GM21786 (cell line): ENCODE results near the gene UMAD1.
A peak's percentile ranks its signal among the peaks of the same experiment; 100 is the strongest.

Experiments used
- ATAC-seq: cut with Tn5 transposase; IDR thresholded peaks from one replicate; pipeline ENCODE4 v1.9.1; 2021; ENCODE audit not compliant: unreplicated experiment

UMAD1 gene

DNA sequence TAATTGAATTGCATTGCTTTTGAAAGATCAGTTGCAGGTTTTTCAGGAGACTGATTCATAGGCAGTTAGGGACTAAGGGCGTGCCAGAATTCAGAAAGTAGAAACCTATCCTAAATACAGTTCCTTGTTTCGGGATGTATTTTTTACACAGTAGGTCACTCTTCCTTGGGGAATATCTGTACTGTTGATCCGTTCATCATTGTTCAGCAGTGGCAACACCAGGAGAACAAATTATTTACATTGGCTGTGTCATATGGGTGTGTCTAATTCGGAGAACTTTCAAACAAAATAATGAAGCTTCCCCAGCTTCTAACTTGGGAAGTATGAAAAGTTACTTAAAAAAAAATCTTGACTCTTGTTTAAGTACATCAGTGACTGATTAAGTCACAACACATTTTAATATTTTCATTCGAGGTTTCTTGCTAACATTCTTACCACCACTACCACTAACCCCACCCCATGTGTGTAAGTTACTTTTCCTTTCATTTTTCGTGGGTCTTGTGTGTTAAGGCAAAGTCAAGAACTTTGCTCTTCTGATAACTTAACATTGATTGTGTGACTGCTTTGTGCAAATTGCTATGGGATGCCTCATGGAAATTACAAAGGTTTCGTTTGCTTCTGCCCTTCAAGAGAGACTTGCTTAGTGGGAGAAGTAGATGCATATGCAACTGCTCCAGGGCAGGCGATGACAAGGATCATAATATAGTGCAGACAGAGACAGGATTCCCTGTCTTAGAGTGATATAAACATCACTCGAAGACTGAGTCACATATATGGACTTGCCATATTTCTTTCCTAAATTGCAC is 121.6 kb downstream of the UMAD1 start:
- peak; percentile 59 for ATAC-seq

DNA sequence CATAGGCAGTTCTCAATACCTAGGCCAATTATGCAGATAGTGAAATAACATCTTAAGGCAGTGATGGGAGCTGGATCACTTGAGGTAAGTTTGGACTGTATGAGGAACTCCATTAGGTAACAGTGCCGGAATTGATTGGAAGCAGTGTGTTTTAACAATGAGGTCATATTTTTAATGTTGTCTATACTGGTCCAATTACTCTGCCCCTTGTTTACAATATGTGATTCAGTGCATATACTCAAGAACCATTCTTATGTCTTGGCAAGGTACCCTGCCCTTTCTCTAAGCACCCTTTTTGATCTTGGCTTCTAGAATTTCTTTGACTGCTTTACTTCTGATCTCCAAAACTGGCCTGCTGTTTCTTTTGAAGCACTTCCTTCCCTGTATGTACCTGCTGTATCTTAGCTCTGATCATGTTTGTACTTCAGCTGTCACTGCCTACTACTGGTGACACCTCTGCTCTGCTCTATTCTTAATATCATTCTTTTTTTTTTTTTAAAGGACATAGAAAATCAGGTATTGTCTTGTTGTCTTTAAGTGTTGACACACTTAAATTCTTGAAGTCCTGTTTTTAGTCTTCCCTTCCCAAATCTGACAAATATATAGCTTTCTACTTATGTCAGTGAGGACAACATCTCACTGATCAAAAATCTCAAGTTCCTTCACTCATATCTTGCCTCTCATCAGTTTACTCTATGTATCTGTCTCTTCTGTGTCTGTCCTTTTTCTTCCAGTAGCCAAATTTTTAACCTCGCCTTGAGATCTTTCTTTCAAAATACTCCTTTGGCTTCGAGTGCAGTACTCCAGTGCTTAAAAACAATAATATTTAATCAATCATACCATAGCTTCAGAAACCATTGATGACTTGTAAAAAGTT is 124.2 kb downstream of the UMAD1 start:
- ATAC-seq = no peak

DNA sequence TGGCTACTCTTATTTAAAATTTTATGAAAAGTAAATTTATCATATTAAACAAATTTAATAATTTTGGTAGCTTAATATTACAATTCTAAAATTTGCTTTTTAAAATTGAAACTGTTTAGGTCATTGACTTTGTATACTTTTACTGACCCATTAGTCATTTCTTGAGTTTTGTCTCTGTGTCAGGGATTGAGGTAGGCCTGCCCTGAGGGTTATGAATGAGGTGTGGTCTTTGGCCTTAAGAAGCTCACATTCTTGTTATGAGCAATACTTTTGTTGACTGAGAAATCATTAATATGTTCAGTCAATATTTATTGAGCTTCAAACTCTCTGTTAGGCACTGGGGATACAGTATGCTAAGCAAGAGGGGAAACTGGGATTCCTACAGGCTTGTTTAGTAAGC is 124.9 kb downstream of the UMAD1 start:
- peak; percentile 70 for ATAC-seq

DNA sequence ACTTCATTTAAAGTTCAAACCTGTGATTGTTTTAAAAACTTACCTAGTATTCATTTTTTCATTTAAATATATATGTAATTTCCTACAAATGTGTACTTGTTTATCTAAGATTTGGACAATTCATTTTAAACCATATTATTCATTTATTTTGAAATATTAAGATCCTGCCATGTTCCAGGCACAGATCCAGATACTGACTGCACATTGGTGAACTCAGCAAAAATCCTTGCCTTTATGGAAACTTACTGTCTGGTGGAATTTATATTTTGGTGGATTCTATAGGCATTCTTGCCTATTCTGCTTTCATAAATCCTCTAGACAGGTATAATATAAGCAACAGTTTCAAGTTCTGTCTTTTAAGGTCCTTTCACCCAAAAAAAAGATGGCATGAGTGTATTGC is 126.1 kb downstream of the UMAD1 start:
- ATAC-seq = no peak

DNA sequence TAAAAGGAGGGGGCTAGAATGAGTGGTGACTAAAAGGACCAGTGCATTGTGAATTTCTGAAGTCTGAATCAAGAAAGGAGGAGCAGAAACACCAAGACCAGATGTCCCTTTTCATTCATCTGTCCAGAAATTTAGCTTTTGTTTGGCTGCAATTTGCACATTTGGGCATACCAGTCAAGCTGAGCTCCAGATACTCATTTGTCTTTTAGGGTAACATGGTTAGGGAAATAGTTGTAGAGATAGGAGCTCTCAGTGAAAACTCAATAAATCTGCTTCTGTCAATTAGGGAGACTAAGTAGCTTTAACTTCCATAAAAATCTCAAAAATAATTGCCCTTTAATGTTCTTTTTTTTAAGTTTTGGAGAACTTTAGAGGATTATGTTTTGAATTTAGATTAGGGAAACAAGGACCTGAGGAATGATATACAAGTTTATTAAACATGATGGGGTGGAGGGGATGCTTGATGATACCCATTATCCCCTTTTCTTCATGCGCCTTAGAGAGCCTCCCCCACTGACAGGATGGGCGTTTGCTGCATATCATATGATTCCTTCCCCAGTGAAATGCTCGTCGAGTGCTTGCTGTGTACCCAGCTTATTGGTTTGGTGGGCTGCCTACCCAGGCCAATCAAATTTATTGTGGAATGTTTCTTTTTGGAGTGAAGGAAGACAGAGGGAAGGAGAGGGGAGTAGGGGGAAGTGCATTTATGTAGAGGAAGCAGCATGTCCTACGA is 128.6 kb downstream of the UMAD1 start:
- ATAC-seq = no peak

DNA sequence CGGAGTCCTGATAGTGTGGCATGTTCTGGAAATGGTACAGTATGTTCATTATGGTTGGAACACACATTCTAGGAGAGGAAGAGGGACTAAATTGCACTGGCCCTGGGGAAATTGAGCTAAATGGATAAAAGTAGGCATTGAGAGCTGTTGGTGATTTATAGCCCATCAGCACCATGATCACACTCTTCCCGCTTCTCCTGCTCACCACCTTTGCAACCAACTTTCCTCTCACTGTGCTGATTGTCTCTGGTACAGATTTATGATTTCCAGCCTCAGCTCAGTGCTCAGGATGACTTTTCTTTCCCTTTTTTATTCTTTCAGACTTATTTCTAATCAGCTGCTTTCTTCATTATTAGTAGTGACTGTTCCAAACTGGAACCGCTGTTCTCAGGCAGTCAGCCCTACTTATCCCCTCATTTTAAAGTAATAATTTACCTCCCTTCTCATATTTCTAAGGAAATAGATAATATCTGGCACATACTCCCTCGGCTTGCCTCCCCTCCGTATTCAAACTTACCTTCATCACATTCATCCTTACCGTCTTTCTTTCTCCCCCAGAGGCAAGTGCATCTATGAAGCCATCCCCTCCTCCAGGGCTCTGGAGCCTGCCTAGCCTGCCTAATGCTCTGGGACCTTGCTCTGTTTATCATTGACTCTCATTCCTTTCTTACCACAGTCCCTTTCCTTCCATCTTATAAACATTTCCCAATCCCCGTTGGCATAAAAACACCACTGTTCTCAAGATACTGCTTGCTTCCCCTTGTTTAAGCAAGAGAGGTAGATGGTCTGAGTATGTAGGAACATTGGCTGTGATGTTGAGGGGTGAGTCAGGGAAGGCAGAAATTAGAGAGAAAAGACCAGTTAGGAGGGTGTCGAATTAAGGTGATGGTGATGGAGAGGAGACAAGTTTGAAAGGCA is 129.4 kb downstream of the UMAD1 start:
- ATAC-seq = no peak

DNA sequence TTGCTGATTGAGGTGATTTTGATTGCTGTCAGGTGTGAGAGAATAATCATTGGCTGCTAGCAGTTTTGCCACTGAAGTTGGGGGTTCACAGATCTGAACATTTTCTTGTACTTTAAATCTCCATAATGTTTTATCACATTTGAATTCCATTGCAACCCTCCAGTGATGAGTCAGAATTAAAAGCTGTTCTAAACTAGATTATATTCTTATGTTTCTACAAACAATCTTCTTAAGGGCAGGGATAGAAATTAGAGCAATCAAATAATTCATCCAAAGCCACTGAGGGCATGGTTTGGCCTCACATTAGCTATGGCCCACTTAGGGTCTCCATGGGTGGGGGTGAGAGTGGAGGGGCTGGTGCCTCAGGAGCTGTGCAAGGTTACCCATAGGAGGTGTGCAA is 130.9 kb downstream of the UMAD1 start:
- no peak for ATAC-seq

DNA sequence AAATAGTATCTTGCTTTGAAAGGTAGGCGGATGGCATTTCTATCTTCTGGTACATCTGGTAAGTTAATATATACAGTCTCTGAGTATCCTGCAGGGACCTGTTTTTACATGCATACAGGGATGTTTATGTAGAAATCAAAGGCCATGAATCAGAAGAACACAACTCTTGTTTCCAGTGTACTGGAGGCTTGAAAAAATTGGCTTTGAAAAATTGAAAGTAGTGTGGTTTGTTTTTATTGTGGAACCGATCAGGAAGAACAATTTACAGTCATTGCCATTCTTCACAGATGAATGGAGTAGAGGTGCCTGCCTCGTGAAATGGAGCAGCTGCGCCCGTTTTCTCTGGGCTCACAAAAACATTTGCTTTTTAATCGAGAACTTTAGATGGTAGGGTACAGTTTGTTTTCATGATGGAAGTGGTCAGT is 131.9 kb downstream of the UMAD1 start:
- ATAC-seq = peak; percentile 42

DNA sequence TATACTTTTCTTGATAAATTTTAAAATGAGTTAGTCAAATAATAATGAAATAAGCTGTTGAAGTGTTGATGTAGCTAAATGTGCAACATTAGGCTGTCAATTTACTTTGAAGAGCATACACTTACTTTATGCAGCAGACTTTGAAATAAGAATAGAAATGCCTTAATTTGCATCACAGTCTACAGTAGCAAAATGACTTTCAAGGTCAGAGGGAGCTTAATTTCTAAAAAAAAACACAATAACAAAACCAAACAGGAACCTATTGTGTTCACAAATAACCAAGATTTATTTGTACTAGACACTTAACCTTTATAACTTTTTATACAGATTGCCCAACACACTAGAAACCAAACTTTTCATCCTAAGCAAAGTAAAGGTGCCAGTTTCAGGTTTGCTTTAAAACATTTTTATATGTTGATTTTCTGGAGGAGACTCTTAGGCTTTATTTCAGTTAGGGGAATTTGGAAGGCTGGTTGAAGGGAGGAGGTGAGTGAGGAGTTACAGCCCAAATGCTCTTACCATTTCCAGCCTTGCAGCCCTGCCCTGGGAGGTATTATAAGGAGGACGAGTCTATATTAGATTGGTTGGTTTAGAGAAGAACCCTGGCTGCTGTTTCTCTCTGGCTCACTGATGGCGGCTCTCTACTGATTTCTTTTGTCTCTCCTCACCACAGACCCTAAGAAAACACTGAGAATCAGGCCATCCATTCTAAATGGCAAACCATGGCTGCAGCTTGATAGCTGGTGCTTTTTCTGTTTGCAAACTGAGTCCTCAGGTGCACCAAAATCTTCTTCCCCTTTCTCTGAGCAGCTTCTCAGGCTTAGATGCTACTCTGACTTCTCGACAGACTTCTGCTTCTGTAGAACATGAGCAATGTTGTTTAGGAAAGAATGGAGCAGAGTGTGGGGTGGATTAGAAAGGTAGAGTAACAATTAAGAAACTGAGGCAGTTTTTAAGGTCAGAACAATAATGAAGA is 133.1 kb downstream of the UMAD1 start:
- peak; percentile 54 for ATAC-seq

DNA sequence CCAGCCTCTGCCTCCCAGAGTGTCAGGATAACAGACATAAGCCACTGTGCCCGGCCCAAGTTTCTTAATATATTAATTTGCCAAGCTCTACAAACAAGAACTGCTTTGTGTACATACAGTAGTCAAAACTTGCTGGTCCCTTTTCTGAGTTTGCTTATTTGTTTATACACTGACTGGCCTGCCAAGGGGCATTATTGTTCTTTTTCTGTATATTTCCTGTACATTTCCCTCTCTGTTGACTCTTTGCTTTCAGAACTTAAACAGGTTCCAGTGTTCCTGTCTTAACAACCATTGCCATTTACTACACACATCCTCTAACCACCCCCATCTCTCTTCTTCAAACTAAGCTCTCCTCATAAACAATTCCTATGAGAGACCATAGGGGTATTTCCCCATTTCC is 139.3 kb downstream of the UMAD1 start:
- no peak for ATAC-seq

DNA sequence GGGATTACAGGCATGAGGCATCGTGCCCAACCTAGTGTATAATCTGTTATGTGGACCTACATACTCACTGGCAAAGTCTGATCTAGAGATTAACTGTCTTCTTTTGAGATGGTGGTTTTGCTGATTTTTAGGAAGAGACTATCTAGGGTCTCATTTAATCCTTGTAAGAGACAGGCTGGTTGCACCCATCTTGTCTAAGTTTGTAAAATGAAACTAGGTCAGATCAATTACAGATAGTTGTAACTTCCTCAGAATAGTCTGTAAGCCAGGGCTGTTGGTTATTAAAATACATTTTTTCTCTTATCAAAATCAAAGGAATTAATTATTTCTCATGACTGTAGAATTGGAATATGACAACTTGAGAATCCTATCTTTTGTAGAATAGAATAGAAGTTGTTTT is 142.4 kb downstream of the UMAD1 start:
- no peak for ATAC-seq

DNA sequence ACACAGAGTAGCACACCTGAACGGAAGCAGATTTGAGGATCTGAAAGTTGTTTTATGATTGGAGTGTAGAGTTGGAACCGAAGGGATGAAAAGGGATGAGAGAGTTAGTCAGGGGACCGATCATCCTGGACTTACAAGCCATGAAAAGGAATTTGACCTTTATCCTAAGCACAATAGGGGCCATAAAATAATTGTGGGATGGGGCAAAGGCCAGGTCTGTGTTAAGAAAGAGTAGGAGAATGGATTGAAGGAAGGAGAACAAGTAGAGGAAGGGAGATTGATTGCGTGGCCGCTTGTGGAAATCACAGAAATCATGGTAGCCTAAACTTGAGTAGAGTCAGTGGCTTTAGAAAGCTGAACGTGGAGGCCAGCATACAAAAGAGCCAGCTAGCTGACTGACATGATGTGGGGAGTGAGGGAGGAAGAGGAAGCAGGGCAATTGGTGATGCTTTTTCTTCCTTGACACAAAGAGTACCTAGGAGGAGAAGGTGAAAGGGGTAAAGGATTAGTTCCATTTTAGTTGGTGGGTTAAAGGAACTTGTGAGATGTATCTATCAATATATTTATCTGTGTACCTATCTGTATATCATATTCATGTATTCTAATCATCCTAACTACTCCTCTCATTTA is 144.9 kb downstream of the UMAD1 start:
- ATAC-seq = no peak

DNA sequence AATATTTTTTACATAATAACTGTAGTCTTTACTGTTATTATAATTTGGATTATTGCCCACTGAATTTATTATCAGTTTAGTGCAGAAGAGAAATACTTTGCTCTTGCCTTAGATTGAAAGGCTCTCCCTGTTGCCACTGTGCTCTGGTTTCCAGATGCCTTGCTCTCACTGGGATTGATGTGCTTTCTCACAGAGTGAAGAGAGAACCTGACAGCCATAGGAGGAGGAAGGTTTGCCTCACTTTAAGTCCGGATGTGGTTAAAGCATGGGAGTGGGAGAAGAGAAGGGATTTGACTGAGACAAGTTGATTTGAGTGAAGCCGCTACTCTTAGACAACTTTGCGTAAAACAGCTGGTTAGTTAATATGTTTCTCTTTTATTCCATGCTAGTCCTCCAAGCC is 146.0 kb downstream of the UMAD1 start:
- no peak for ATAC-seq

DNA sequence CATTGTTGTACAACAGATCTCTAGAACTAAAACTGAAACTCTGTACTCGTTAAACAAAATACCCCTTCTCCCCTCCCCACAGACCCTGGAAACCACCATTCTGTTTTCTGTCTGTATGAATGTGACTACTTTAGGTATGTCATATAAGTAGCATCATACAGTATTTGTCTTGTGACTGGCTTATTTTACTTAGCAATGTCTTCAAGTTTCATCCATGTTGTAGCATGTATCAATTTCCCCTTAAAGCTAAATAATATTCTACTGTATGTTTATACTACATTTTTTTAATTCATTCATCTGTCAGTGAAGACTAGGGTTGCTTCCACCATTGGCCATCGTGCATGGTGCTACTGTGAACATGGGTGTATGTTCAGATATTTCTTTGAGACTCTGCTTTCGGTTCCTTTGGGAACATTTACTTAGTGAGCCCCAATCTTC is 149.0 kb downstream of the UMAD1 start:
- peak; percentile 89 for ATAC-seq

DNA sequence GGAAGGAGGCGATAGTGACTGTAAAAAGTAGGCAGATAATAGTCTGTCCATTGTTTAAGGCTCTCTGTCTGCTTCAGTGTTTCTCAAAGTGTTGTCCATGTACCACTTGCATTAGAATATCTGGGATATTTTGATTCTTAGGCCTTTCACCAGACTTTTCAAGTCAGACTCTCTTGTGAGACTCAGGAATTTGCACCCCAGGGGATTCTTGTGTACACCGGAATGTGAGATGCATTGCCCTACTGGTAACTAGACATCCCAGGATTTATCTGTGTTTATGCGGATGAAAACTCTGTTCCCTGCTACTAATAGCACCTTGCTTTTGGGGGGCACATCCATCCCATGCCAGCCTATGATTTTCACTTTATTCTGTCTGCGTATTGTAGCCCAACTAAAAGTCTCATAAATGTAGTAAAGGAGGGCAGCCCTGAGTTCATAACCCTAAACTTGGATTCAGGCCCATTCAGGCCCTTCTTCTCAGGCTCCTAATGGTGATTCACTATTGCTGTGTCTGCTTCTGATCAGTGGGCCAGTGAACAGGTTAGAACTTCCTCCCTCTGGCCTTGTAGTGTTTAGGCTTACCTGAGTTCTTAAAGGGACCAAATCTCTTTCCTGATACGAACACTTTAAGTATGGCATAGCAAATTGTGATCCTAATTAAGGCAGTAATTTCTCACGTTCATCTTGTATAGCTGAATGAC is 149.6 kb downstream of the UMAD1 start:
- ATAC-seq = no peak

DNA sequence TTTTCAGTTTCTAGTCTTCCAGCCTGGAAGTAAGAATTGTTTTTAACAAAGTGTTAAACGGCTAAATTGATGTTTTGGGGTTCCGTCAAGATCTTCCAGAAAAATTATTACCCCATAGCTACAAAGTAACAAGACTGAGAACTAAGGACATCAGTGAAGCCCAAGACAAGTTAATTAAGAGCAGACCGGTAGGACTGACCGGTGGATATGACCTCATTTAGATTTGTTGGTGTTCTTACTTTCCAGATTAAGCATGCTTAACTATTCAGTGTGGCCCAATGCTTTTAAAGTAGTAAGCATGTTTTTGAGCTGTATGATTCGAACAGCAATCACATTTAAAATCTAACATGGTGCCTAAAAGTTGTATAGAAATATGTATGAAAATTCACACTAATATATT is 151.0 kb downstream of the UMAD1 start:
- no peak for ATAC-seq

DNA sequence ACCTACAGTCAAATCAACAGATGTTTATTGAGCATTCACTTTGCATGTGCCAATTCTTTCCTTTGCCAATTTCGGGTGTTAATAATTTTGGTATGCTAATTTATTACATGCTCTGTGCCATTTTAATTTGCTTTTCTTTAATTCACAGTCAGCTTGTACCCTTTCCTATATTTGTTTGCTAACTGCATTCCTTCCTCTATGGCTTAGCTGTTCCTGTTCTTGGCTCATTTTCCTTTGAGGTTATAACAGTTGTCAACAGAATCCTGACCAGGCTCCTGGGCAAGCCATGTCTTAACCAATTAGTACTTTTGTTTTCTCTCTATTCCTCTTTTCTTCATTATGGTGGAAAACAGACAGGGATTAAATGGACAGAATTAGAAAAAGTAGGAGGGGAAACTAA is 151.5 kb downstream of the UMAD1 start:
- no peak for ATAC-seq

DNA sequence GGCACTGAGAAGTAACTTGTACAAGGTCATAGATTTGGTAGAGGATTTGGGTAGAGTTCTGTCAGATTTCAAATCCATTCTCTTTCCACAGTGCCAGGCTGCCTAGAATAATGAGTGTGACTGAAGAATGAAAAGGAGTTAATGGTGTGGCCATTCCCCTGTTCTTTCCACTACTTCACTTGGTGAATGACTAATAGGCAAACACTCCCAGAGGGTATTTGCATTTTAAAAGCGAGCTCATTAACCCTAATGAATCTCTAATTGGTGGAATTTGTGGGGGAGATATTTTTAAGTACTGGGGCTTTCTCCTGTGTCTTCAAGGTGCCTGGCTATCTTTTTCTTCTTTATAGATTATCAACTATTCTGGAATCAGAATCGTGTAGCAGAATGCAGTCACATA is 152.7 kb downstream of the UMAD1 start:
- no peak for ATAC-seq
